ENCODE results near the gene DBH.

Gene DBH

GRCh38 chr9:133599470-133600173 lies 36.5 kb upstream of the DBH start:
- TF ChIP-seq CTCF (IDR thresholded peaks at IDR 0.05; ENCODE audit: low read depth, low read length), result no peak

GRCh38 chr9:133600739-133601138 lies 35.4 kb upstream of the DBH start:
- no peak for TF ChIP-seq CTCF (IDR thresholded peaks at IDR 0.05; ENCODE audit: low read depth, low read length)
- H3K4me3 ChIP-seq (ENCODE audit: low read depth, low read length), result no peak overlapping the region

More at GRCh38 chr9:133599470-133600173, 36.5 kb upstream of the DBH start:
- no peak overlapping the region for H3K4me3 ChIP-seq (ENCODE audit: low read depth, low read length)

GRCh38 chr9:133601746-133602145 lies 34.4 kb upstream of the DBH start:
- no peak for TF ChIP-seq CTCF (IDR thresholded peaks at IDR 0.05; ENCODE audit: low read depth, low read length)
- H3K4me3 ChIP-seq (ENCODE audit: low read depth, low read length), result no peak overlapping the region

- no peak for TF ChIP-seq CTCF (IDR thresholded peaks at IDR 0.05; ENCODE audit: low read depth, low read length)
- H3K4me3 ChIP-seq (ENCODE audit: low read depth, low read length), result no peak overlapping the region
Measured at GRCh38 chr9:133602277-133602676, 33.9 kb upstream of the DBH start.

- no peak for TF ChIP-seq CTCF (IDR thresholded peaks at IDR 0.05; ENCODE audit: low read depth, low read length)
- no peak overlapping the region for H3K4me3 ChIP-seq (ENCODE audit: low read depth, low read length)
Measured at GRCh38 chr9:133603135-133603927, 32.8 kb upstream of the DBH start.

- H3K4me3 ChIP-seq (ENCODE audit: low read depth, low read length), result no peak overlapping the region
- TF ChIP-seq CTCF (IDR thresholded peaks at IDR 0.05; ENCODE audit: low read depth, low read length), result no peak
Measured at GRCh38 chr9:133604214-133604613, 31.9 kb upstream of the DBH start.

- H3K4me3 ChIP-seq (ENCODE audit: low read depth, low read length), result no peak overlapping the region
- no peak for TF ChIP-seq CTCF (IDR thresholded peaks at IDR 0.05; ENCODE audit: low read depth, low read length)
Measured at GRCh38 chr9:133604856-133605255, 31.3 kb upstream of the DBH start.

Data from WI38 (cell line).